ENCODE results near the gene ZNF831.

DNA sequence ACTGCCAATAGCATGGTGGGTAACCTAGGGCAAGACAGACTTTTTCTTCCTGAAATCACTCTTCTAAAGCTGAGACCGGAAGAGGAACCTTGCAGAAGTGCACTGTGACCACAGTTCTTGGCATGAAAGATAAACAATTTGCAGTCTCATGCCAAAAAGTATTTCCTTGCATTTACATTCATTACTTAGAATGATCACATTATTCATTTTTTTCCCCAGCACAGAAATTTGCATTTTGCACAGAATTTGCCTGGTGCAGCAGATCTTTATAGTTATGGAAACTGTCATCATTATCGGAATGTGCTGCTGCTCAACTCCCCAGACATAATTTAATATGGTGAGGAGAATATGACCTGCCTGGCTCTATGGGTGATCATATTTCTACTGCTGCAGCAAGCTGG, 94.6 kb downstream of the ZNF831 start:
- TF ChIP-seq, protein P1, sequence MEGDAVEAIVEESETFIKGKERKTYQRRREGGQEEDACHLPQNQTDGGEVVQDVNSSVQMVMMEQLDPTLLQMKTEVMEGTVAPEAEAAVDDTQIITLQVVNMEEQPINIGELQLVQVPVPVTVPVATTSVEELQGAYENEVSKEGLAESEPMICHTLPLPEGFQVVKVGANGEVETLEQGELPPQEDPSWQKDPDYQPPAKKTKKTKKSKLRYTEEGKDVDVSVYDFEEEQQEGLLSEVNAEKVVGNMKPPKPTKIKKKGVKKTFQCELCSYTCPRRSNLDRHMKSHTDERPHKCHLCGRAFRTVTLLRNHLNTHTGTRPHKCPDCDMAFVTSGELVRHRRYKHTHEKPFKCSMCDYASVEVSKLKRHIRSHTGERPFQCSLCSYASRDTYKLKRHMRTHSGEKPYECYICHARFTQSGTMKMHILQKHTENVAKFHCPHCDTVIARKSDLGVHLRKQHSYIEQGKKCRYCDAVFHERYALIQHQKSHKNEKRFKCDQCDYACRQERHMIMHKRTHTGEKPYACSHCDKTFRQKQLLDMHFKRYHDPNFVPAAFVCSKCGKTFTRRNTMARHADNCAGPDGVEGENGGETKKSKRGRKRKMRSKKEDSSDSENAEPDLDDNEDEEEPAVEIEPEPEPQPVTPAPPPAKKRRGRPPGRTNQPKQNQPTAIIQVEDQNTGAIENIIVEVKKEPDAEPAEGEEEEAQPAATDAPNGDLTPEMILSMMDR (IDR thresholded peaks at IDR 0.05; ENCODE audit: low read length), result no peak
- TF ChIP-seq EZH2 (optimal IDR thresholded peaks at IDR 0.05; ENCODE audit: low read depth, low read length), result no peak
